NB4 (cell line): ENCODE data around the gene SLC25A28.
"Not testable (repeated sequence)": the region's sequence is repeated elsewhere in the genome, so short reads cannot be mapped to it uniquely, and the experiment has no call there.

Experiments used
- CTCF ChIP-seq: IDR thresholded peaks from one replicate; pipeline ENCODE4 v1.5.1; 2012; ENCODE audit warnings: low read depth, low read length
- MAX ChIP-seq: IDR thresholded peaks from 2 replicates; pipeline ENCODE4 v1.6.1; 2011; ENCODE audit warnings: low read depth, low read length
- MYC ChIP-seq: IDR thresholded peaks from 2 replicates; pipeline ENCODE4 v1.6.1; 2011; ENCODE audit warnings: low read depth, low read length
- POLR2A ChIP-seq: IDR thresholded peaks from 2 replicates; pipeline ENCODE4 v1.6.1; 2011; ENCODE audit warnings: mild to moderate bottlenecking; ENCODE audit not compliant: insufficient read length; ENCODE audit errors: extremely low read depth

- not testable (repeated sequence) for TF ChIP-seq CTCF, POLR2A, MYC, MAX
Measured at GRCh38 chr10:99596708-99597107, 23.5 kb downstream of the SLC25A28 start.
